Neuronal stem cell (in vitro differentiated cells): ENCODE results near the gene TM4SF5.

ENCODE experiments used
- DNase-seq: peaks from one replicate; pipeline ENCODE4 v3.0.0-alpha.2; 2013; ENCODE audit warnings: low spot score
- H2AFZ ChIP-seq: one replicate; pipeline ENCODE4 v1.6.1; 2013; ENCODE audit warnings: mild to moderate bottlenecking, low read length, inconsistent platforms
- H2AK5ac ChIP-seq: 2 replicates; pipeline ENCODE4 v1.6.1; 2013; ENCODE audit warnings: low read depth, mild to moderate bottlenecking, inconsistent platforms, low read length, moderate library complexity, mixed read lengths
- H2BK120ac ChIP-seq: 2 replicates; pipeline ENCODE4 v1.6.1; 2013; ENCODE audit warnings: low read depth, mild to moderate bottlenecking, inconsistent platforms, low read length, moderate library complexity, mixed read lengths
- H2BK12ac ChIP-seq: one replicate; pipeline ENCODE4 v1.6.1; 2013; ENCODE audit warnings: low read length, inconsistent platforms
- H2BK15ac ChIP-seq: 2 replicates; pipeline ENCODE4 v1.6.1; 2013; ENCODE audit warnings: mild to moderate bottlenecking, low read length, inconsistent platforms, mixed read lengths
- H2BK5ac ChIP-seq: one replicate; pipeline ENCODE4 v1.6.1; 2013; ENCODE audit warnings: inconsistent platforms, mild to moderate bottlenecking, low read length, moderate library complexity
- H3K14ac ChIP-seq: one replicate; pipeline ENCODE4 v1.6.1; 2013; ENCODE audit warnings: low read length, inconsistent platforms
- H3K18ac ChIP-seq: 2 replicates; pipeline ENCODE4 v1.6.1; 2013; ENCODE audit warnings: low read length, inconsistent platforms
- H3K23ac ChIP-seq: 2 replicates; pipeline ENCODE4 v1.6.1; 2013; ENCODE audit warnings: low read depth, mild to moderate bottlenecking, mixed read lengths, low read length, inconsistent platforms; ENCODE audit not compliant: poor library complexity
- H3K27ac ChIP-seq: replicated peaks from 3 replicates; pipeline ENCODE4 v1.5.1; 2013; ENCODE audit warnings: low read length, inconsistent platforms
- H3K27me3 ChIP-seq, 3 experiments: 2 replicates each; pipeline ENCODE4 v1.6.1; 2013; ENCODE audit warnings: low read length in 3 of 3, mild to moderate bottlenecking in 2 of 3, inconsistent platforms in 1 of 3, low read depth in 1 of 3, mixed read lengths in 1 of 3, moderate library complexity in 1 of 3; ENCODE audit not compliant: control insufficient read depth in 3 of 3, insufficient read depth in 3 of 3
- H3K36me3 ChIP-seq, 2 donors: replicated peaks in 1 of 2; 2 replicates each; pipeline ENCODE4 v1.6.1; 2013; ENCODE audit warnings: low read length in 2 of 2; ENCODE audit not compliant: control insufficient read depth in 2 of 2, insufficient read depth in 2 of 2
- H3K4ac ChIP-seq: 2 replicates; pipeline ENCODE4 v1.6.1; 2013; ENCODE audit warnings: inconsistent platforms, mild to moderate bottlenecking, low read length, moderate library complexity
- H3K4me1 ChIP-seq, 2 donors: 1 replicate in 1 of 2; 2 replicates in 1 of 2; pipeline ENCODE4 v1.6.1; 2013; ENCODE audit warnings: low read length in 2 of 2, low read depth in 1 of 2; ENCODE audit not compliant: control insufficient read depth in 2 of 2, insufficient read depth in 1 of 2
- H3K4me2 ChIP-seq: one replicate; pipeline ENCODE4 v1.6.1; 2013; ENCODE audit warnings: mild to moderate bottlenecking, low read length, inconsistent platforms; ENCODE audit not compliant: insufficient read depth, poor library complexity, severe bottlenecking
- H3K4me3 ChIP-seq, 2 donors: 2 replicates each; pipeline ENCODE4 v1.5.1; 2013; ENCODE audit warnings: low read length in 2 of 2, mild to moderate bottlenecking in 2 of 2, inconsistent platforms in 1 of 2, moderate library complexity in 1 of 2
- H3K79me1 ChIP-seq: one replicate; pipeline ENCODE4 v1.6.1; 2013; ENCODE audit warnings: low read depth, mild to moderate bottlenecking, inconsistent platforms, low read length, moderate library complexity
- H3K9ac ChIP-seq: one replicate; pipeline ENCODE4 v1.6.1; 2013; ENCODE audit warnings: mild to moderate bottlenecking, low read depth, low read length, inconsistent platforms; ENCODE audit not compliant: poor library complexity
- H3K9me3 ChIP-seq, 2 donors: replicated peaks in 1 of 2; 2 replicates each; pipeline versions ENCODE3 to v1.6.1; 2013; ENCODE audit warnings: low read length in 2 of 2, mild to moderate bottlenecking in 2 of 2, inconsistent platforms in 1 of 2, low read depth in 1 of 2, mixed read lengths in 1 of 2, moderate library complexity in 1 of 2; ENCODE audit not compliant: control insufficient read depth in 2 of 2, insufficient read depth in 1 of 2
- H4K8ac ChIP-seq: one replicate; pipeline ENCODE4 v1.6.1; 2013; ENCODE audit warnings: low read depth, mild to moderate bottlenecking, inconsistent platforms, low read length, moderate library complexity
- H4K91ac ChIP-seq: one replicate; pipeline ENCODE4 v1.6.1; 2013; ENCODE audit warnings: low read length, low read depth, mild to moderate bottlenecking, inconsistent platforms; ENCODE audit not compliant: poor library complexity
- WGBS, 2 donors: extraction: QIAGEN DNeasy Blood & Tissue Kit; methylation state at CpG; one replicate each; pipeline ENCODE4 v1.1.7; 2013; ENCODE audit warnings: missing lambda C conversion rate in 2 of 2, mixed read lengths in 1 of 2; ENCODE audit not compliant: insufficient read length in 2 of 2, insufficient replicate concordance in 1 of 2; ENCODE audit errors: extremely low coverage in 2 of 2; 5-methylcytosine and 5-hydroxymethylcytosine counted together

Gene TM4SF5

GRCh38 chr17:4740584-4740983, 31.1 kb upstream of the TM4SF5 start:
- H3K4me2 ChIP-seq = no peak overlapping the region

GRCh38 chr17:4741544-4741943, 30.1 kb upstream of the TM4SF5 start:
- no CpG with 5 or more reads among the region's 8 CpGs for WGBS, 2 donors
- Histone ChIP-seq H2AFZ (no peak overlapping the region), H3K4ac (no peak overlapping the region), H3K9ac (no peak overlapping the region), H4K91ac (no peak overlapping the region), H2BK120ac (no peak overlapping the region), H3K4me2 (no peak overlapping the region), H3K23ac (peak overlapping the region; percentile 20), H2BK5ac (no peak overlapping the region), H3K27me3 (peaks cover 23 to 98% (median 71%) of the 10 kb centered on the region in 3 experiments), H3K27ac (no peak overlapping the region), H3K4me1 (peaks cover 5 to 7% of the 10 kb centered on the region in 2 donors), H2BK15ac (no peak overlapping the region), H3K18ac (peak overlapping the region; percentile 38), H3K79me1 (peaks cover 2% of the 10 kb centered on the region), H3K14ac (peak overlapping the region; percentile 71), H3K4me3 (no peak overlapping the region), H3K36me3 (no peaks in the 10 kb centered on the region), H3K9me3 (peaks cover 0 to 4% of the 10 kb centered on the region in 2 donors), H4K8ac (no peak overlapping the region), H2AK5ac (no peak overlapping the region), H2BK12ac (peak overlapping the region; percentile 22)
- no peak for DNase-seq

More at GRCh38 chr17:4740584-4740983, 31.1 kb upstream of the TM4SF5 start:
- Histone ChIP-seq H4K91ac (no peak overlapping the region), H2AK5ac (no peak overlapping the region), H3K9me3 (peaks cover 0 to 4% of the 10 kb centered on the region in 2 donors), H3K79me1 (peaks cover 2% of the 10 kb centered on the region), H3K18ac (no peak overlapping the region), H3K36me3 (no peaks in the 10 kb centered on the region), H3K9ac (no peak overlapping the region), H4K8ac (no peak overlapping the region), H3K27ac (no peak overlapping the region), H2BK120ac (no peak overlapping the region), H2AFZ (no peak overlapping the region), H3K14ac (no peak overlapping the region), H2BK5ac (no peak overlapping the region), H3K4me3 (no peak overlapping the region), H3K4me1 (peaks cover 5 to 7% of the 10 kb centered on the region in 2 donors), H2BK15ac (no peak overlapping the region), H2BK12ac (peak overlapping the region; percentile 36), H3K23ac (peak overlapping the region; percentile 40), H3K27me3 (peaks cover 23 to 95% (median 75%) of the 10 kb centered on the region in 3 experiments), H3K4ac (no peak overlapping the region)
- no CpG with 5 or more reads among the region's 8 CpGs for WGBS, 2 donors
- no peak for DNase-seq

GRCh38 chr17:4742133-4742532, 29.6 kb upstream of the TM4SF5 start:
- Histone ChIP-seq H3K27me3 (peaks cover 23 to 94% (median 70%) of the 10 kb centered on the region in 3 experiments), H3K9me3 (peaks cover 0 to 4% of the 10 kb centered on the region in 2 donors), H2BK120ac (no peak overlapping the region), H3K18ac (no peak overlapping the region), H3K4ac (no peak overlapping the region), H3K27ac (no peak overlapping the region), H2BK5ac (no peak overlapping the region), H3K14ac (peak overlapping the region; percentile 8), H3K79me1 (peaks cover 2% of the 10 kb centered on the region), H3K23ac (peak overlapping the region; percentile 20), H3K4me3 (no peak overlapping the region), H3K9ac (no peak overlapping the region), H3K4me1 (peaks cover 5 to 7% of the 10 kb centered on the region in 2 donors), H2AFZ (no peak overlapping the region), H2BK15ac (no peak overlapping the region), H4K91ac (peak overlapping the region; percentile 64), H2AK5ac (no peak overlapping the region), H4K8ac (no peak overlapping the region), H3K4me2 (no peak overlapping the region), H3K36me3 (no peaks in the 10 kb centered on the region), H2BK12ac (no peak overlapping the region)
- WGBS, 2 donors = no CpG with 5 or more reads among the region's 9 CpGs
- DNase-seq = no peak

DNA sequence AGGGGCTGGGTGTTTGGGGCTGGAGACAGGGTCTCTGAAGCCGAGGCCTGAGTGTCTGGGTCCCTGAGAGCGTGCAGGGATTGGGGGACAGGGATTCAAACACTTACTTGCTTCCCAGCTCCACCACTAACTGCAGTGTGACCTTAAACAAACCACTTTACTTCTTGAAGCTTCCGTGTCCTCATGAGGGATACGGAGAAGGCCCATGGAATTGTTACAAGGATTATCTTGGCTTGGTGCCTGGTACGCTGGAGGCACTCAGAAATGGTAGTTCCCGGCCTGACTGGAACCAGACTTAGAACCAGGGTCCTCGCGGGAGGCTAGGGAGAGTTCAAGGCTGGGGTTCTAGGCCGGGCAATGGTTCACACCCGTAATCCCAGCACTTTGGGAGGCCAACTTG, 29.1 kb upstream of the TM4SF5 start:
- Histone ChIP-seq H3K9me3 (peaks cover 0 to 4% of the 10 kb centered on the region in 2 donors), H2AK5ac (no peak overlapping the region), H3K18ac (no peak overlapping the region), H3K36me3 (no peaks in the 10 kb centered on the region), H3K79me1 (peaks cover 2% of the 10 kb centered on the region), H3K9ac (no peak overlapping the region), H3K27ac (no peak overlapping the region), H2BK12ac (no peak overlapping the region), H3K23ac (no peak overlapping the region), H4K8ac (no peak overlapping the region), H2BK120ac (no peak overlapping the region), H3K4me2 (no peak overlapping the region), H3K4me1 (peaks cover 5 to 7% of the 10 kb centered on the region in 2 donors), H3K4ac (no peak overlapping the region), H4K91ac (no peak overlapping the region), H2BK15ac (no peak overlapping the region), H2AFZ (no peak overlapping the region), H3K4me3 (no peak overlapping the region), H3K27me3 (peaks cover 23 to 90% (median 69%) of the 10 kb centered on the region in 3 experiments), H3K14ac (no peak overlapping the region), H2BK5ac (no peak overlapping the region)
- DNase-seq = no peak
- WGBS, 2 donors = no CpG with 5 or more reads among the region's 10 CpGs
